ENCODE data around the gene SH3BP5L. TPM values are rescaled to one million over a fixed set of nuclear protein-coding genes. Genes with fewer than 3 reads are reported as not detected.
A peak's percentile ranks its signal among the peaks of the same experiment; 100 is the strongest.

Gene SH3BP5L
- total and polyA plus RNA-seq, 3 donors from 2014 or later: 26.8 to 31.5 (median 31.1) TPM

DNA sequence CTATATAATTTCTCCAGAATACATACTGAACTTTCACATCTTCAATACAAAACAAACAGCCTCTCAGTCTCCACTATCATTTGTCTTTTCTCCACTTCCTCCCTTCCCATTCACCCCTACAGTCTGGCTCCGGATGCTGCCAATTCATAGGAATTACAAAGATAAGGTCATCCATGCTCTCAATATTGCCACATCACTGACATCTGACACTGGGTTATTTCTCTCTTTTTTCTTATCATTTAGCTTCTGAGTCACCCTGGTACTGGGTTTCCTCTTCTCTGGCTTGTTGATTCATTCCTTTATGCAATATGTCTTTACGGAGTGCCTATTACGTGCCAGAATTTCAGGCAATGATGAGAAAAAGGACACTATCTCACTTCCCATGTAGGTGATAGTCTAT is 3.1 kb upstream of the SH3BP5L start:
- intact Hi-C loops (cut with DNase I; ENCODE audit: low total_unique reads): no loop called here
- DNase-seq: no peak
- WGBS, 2 donors: 66 to 74% methylated on average over 3 of the region's 3 CpGs
- Histone ChIP-seq H3K27ac (no peak overlapping the region), H3K4me3 (no peak overlapping the region), H3K27me3 (no peaks in the 10 kb centered on the region), H3K36me3 (ENCODE audit: low read depth, missing control alignments) (no peaks in the 10 kb centered on the region), H3K9me3 (no peaks in the 10 kb centered on the region), H3K4me1 (peaks cover 13% of the 10 kb centered on the region)
- TF ChIP-seq, protein P1, sequence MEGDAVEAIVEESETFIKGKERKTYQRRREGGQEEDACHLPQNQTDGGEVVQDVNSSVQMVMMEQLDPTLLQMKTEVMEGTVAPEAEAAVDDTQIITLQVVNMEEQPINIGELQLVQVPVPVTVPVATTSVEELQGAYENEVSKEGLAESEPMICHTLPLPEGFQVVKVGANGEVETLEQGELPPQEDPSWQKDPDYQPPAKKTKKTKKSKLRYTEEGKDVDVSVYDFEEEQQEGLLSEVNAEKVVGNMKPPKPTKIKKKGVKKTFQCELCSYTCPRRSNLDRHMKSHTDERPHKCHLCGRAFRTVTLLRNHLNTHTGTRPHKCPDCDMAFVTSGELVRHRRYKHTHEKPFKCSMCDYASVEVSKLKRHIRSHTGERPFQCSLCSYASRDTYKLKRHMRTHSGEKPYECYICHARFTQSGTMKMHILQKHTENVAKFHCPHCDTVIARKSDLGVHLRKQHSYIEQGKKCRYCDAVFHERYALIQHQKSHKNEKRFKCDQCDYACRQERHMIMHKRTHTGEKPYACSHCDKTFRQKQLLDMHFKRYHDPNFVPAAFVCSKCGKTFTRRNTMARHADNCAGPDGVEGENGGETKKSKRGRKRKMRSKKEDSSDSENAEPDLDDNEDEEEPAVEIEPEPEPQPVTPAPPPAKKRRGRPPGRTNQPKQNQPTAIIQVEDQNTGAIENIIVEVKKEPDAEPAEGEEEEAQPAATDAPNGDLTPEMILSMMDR (IDR thresholded peaks at IDR 0.05): no peak
- no peak for TF ChIP-seq POLR2A (IDR thresholded peaks at IDR 0.05)

DNA sequence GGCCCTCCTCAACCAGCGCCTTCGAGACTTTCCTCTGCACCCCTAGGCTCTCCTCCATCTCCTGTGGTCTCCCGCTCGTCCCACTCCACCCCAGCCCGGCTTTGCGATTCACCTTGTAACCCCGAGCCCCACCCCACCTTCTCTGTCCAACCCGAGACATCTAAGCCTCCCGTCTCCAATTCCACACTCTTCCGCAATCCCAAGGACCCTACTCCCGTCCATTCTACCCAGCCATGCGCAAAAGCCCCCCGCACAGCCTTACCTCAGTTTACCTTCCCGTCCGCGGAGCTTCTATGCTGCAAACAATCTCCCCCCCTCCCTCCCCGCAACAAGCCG is 174 bp downstream of the SH3BP5L start:
- TF ChIP-seq, protein P1 (IDR thresholded peaks at IDR 0.05): no peak
- no peak for TF ChIP-seq POLR2A (IDR thresholded peaks at IDR 0.05)
- H3K27me3 ChIP-seq: no peaks in the 10 kb centered on the region
- peak overlapping the region; percentile 87 to 89 for H3K27ac ChIP-seq
- H3K9me3 ChIP-seq: no peaks in the 10 kb centered on the region
- DNase-seq: no peak
- H3K36me3 ChIP-seq (ENCODE audit: low read depth, missing control alignments): no peaks in the 10 kb centered on the region
- peak overlapping the region; percentile 69 to 71 for H3K4me3 ChIP-seq
- 1% methylated on average over 18 of the region's 18 CpGs for WGBS, 2 donors
- intact Hi-C loops (cut with DNase I; ENCODE audit: low total_unique reads): no loop called here
- H3K4me1 ChIP-seq: peaks cover 23% of the 10 kb centered on the region

DNA sequence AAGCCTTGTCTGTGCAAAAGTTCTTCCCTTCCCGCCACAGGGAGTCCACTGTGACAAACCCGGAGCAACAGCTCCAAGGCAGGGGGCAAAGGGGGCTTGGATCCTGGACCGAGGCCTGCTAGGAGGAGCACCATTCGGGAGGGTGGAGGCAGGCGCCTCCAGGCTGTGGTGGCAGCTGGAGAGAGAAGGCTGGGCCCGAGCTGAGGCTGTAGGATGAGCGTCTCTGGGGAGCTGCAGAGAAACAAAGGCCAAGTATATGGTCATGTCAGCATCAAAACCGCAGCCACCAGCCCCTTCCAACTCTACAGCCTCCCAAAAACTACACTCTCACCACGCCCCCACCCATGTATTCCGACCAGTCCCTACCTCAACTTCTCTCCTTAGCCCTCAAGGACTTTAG is 579 bp downstream of the SH3BP5L start:
- Histone ChIP-seq H3K4me3 (peak overlapping the region; percentile 69 to 71), H3K4me1 (peaks cover 23% of the 10 kb centered on the region), H3K27ac (peak overlapping the region; percentile 87 to 89), H3K9me3 (no peaks in the 10 kb centered on the region), H3K36me3 (ENCODE audit: low read depth, missing control alignments) (no peaks in the 10 kb centered on the region), H3K27me3 (no peaks in the 10 kb centered on the region)
- DNase-seq: no peak
- WGBS, 2 donors: 11 to 21% methylated on average over 10 of the region's 10 CpGs
- TF ChIP-seq POLR2A (IDR thresholded peaks at IDR 0.05): no peak
- TF ChIP-seq, protein P1 (IDR thresholded peaks at IDR 0.05): no peak
- intact Hi-C loops (cut with DNase I; ENCODE audit: low total_unique reads): no loop called here

DNA sequence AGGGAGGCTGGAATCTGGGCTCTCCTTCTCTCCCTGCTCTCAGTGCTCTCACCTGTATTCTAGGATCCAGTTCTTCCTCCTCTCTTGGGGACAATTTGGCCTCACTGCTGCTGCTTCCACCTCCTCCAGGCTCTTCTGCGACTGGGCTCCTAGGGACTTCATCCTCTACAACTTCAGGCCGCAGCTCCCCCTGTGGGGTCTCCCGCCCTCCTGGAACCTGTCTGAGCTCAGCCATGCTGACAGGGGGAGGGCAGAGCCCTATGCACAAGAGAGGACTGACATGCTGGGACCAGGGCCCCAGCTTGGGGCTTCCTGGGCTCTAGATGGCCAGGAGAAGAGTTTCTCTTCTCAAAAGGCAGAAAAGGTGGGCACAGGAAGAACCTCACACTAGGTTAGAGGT is 1.0 kb downstream of the SH3BP5L start:
- WGBS, 2 donors: 59 to 87% methylated on average over 3 of the region's 3 CpGs
- TF ChIP-seq POLR2A (IDR thresholded peaks at IDR 0.05): no peak
- TF ChIP-seq, protein P1 (IDR thresholded peaks at IDR 0.05): no peak
- Histone ChIP-seq H3K36me3 (ENCODE audit: low read depth, missing control alignments) (no peaks in the 10 kb centered on the region), H3K27ac (peak overlapping the region in 1 of 2 donors; percentile 89), H3K9me3 (no peaks in the 10 kb centered on the region), H3K4me1 (peaks cover 23% of the 10 kb centered on the region), H3K27me3 (no peaks in the 10 kb centered on the region), H3K4me3 (no peak overlapping the region)
- DNase-seq: no peak
- intact Hi-C loops (cut with DNase I; ENCODE audit: low total_unique reads): no loop called here

DNA sequence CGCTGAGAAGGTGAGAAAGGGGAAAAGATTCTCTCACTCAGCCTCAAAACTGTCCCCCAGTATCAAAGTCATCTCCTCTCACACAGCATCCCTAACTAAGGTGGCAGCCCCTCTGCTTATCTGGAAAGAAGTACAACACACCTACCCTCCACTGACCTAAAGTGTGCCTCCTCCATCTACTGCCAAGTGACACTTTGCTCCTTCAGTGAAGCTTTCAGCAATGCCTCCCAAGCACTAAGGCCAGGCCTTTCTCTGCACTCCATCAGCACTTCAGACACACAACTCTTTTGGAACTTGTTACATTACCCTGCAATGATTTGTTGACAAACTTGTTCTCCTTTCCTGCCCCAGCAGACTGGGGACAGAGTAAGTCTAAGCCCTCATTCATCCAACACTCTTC is 1.4 kb downstream of the SH3BP5L start:
- peaks cover 23% of the 10 kb centered on the region for H3K4me1 ChIP-seq
- WGBS, 2 donors: 92% methylated on average over 1 of the region's 1 CpG
- no peak for TF ChIP-seq POLR2A (IDR thresholded peaks at IDR 0.05)
- TF ChIP-seq, protein P1 (IDR thresholded peaks at IDR 0.05): no peak

More for the DNA sequence above, 1.4 kb downstream of the SH3BP5L start:
- DNase-seq: no peak
- Histone ChIP-seq H3K36me3 (ENCODE audit: low read depth, missing control alignments) (no peaks in the 10 kb centered on the region), H3K27ac (no peak overlapping the region), H3K9me3 (no peaks in the 10 kb centered on the region), H3K4me3 (no peak overlapping the region), H3K27me3 (no peaks in the 10 kb centered on the region)
- intact Hi-C loops (cut with DNase I; ENCODE audit: low total_unique reads): no loop called here

Measured in testis (tissue), 3 donors.